GM18526 (cell line): ENCODE results near the gene POLR2I.

Experiments
- POLR2A ChIP-seq: IDR thresholded peaks from 3 replicates; pipeline ENCODE4 v1.6.1; 2011; ENCODE audit not compliant: insufficient read length; ENCODE audit errors: extremely low read depth

Gene POLR2I

DNA sequence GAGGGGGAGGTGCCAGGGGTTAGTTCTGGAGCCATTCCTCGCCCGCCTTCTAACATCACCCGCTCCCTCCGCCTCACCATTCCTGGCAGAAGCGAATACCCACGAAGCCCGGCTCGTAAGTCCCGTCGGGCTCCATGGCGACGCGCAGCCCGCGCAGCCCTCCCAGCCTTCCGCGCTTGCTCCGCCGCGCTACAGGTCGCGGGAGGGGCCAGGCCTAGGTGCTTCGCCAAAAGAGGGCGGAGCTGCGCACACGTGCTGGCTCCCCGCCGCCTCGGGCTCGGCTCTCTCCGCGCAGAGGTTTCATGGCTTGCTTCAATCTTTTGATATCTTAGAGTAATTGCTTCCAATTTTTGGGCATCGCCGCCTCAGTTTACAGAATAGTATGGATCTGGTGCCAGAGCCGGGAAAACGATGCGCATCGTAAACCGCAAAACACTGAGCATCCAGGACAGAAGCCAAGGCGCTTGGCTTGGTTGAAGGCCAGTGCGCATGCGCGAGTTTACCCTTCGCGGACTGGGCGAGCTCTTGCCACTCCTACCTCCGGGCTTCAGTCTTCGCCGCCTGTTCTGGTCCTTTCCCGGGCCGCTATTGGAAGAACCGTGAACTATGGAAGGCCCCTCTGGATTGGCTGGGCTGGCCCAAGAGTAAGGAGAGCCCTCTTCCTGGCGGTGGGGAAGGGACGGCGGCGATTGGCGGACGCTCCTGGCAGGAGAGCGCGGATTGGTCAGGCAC is at the start of gene POLR2I:
Gene POLR2I, minus strand, starts transcription at position 155 of the 732 bp plus-strand sequence. Its CDS starts 19 bp downstream, at position 136.
- peak; percentile 76 for TF ChIP-seq POLR2A

DNA sequence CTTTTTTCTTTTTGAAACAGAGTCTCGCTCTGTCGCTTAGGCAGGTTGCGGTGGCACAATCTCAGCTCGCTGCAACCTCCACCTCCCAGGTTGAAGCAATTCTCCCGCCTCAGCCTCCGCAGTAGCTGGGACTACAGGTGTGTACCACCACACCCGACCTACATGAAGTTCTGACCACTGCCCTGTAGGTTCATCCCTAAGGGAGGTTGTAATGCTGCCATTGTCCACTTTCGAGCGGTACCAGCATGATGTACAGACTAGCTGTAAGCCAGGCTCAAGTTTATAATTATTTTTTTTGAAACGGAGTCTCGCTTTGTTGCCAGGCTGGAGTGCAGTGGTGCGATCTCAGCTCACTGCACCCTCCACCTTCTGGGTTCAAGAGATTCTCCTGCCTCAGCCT is 49.1 kb upstream of the POLR2I start:
- no peak for TF ChIP-seq POLR2A

DNA sequence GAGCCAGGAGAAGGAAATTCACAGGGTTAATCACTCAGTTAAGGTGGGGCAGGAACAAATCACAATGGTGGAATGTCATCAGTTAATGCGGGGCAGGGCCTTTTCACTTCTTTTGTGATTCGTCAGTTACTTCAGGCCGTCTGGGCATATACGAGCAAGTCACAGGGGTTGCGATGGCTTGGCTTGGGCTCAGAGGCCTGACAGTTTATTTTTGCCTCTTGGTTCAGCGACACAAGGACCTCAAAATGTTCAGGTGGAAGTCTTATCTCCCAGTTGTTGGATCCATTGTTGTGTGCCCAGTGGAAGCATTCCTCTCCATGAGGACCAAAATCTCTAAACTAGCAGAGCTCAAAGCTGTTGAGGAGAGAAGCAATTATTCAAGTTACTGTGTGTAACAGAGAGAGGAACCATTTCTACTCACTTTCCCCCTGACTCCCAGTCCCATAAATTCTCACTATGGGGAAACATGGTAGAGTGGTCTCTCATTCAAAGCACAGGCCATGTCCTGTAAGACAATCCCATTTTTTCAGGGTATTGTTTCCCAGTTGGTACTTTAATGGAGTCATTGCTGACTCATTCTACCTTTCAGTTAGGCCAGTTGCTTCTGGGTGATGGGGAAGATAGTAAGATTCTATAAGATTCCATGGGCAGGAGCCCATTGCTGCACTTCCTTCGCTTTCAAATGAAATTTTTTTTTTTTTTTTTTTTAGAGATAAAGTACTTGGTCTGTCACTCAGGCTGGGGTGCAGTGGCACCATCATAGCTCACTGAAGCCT is 46.3 kb upstream of the POLR2I start:
- no peak for TF ChIP-seq POLR2A

DNA sequence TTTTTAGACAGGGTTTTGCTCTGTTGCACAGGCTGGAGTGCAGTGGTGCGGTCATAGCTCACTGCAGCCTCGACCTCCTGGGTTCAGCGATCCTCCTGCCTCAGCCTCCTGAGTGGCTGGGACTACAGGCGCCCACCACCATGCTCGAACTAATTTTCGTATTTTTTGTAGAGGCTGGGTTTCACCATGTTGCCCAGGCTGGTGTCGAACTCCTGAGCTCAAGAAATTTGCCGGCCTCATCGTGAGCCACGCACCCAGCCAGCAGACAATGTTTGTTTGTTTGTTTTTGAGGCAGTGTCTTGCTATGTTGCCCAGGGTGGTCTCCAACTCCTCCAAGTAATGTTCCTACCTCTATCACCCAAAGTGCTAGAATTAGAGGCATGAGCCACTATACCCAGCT is 38.5 kb upstream of the POLR2I start:
- no peak for TF ChIP-seq POLR2A

DNA sequence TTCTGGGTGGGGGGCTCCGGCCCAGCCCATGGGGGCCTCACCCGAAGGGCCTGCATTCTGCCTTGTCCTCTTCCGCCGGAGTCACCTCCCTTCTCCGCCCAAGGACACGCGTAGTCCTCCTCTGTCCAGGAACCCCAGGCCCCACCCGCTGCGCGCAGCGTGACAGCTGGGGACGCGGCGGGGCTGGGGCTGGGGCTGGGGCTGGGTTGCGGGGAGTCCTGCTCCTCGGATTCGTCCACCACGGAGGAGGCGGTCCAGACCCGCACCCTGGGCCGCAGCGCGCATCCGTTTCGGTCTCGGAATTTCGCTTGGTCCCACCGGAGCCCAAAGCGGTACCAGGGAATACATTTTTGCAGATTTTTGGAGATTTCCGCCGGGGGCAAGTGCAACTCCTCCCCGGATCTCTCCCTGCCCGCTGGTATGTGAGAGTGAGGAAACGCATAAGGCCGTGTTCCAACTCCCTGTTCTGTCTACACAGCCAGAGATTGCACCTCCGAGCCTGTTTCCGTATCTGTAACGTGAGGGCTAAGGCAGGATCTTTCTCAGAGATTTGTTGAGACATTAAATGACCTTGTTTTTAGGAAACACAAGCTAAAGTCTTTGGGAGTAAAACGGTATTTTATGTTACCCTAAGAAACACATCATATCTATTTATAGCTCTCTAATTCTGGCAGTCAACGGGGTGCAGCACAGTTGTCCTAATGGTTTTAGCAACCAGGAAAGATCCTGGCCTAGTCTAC is 37.8 kb upstream of the POLR2I start, which contains the start of gene COX7A1:
Gene COX7A1, minus strand, starts transcription at position 96 of the 740 bp plus-strand sequence. Its CDS starts 40 bp downstream, at position 56.
- TF ChIP-seq POLR2A = no peak

DNA sequence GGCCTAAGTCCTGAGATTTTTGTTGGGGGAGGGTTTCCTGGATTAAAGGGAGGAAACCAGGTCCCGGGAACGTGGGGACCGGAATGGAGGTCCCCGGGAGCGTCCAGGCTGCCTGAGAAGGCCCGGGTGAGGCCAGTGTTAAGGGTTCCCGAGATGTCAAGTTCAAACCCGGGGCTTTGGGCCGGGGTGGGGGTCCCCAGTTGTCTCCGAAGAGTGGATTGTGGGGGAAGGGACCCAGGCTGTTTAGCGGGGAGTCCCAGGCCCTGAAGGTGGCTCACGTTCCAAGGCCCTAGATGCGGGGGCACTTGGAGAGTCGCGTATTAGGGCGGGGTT is 37.3 kb upstream of the POLR2I start:
- no peak for TF ChIP-seq POLR2A

DNA sequence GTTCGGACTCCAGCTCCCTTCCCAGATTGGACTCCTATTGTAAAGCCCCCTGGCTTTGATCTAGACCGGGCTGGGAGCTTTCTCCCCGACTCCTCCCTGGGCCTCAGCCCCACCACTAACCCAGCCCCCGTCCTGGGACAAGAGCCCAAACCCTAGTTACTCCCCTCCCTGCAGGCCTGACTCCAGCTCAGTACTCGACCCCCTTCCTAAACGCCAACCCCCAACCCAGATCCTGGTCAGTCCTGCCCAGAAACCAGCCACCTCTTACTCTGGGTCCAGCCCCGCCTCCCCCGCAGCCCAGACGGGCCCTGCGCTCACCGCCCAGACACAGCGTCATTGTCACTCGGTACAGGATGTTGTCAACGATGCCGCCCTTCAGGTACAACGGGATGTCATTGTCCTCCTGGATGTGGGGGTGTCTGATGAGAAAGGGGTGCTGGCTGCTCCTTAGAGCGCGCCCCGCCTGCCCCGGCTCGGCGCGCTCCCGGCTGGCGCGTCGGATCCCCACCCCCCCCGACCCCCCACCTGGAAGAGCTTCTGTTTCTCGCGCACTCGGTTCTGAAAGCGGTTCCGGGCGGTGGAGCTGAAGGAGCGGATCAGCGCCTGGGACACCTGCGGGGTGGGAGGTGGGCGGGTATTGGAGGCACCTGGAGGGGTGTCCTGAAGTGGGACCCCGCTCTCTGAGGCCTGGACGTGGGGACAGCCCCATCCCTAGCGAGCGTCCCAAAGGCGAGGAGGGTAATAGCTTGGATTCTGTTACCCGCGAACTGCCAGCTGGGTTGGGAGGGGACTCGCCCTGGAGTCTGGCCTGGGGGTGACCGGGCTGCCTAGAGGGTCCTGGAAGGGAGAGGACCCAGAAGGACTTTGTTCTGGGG is 36.7 kb upstream of the POLR2I start:
- TF ChIP-seq POLR2A = no peak

DNA sequence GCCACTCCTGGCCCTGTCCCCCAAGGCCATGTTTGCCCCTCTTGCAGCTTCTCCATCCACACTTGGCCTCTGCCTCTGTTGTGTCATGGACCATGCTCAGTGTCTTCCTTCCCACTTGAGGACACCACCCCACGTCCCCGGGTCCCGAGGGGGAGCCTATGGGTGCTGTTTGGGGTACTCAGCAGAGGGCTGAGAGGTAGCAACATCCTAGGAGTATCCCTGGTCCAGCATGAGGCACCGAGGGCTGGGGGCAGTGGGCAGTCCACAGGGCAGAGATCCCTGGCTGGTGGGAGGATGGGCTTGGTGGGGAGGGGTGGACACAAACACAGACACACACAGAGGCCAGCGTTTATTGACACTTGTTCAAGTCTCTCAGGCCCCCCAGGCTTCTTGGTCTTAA is 35.9 kb upstream of the POLR2I start:
- no peak for TF ChIP-seq POLR2A

DNA sequence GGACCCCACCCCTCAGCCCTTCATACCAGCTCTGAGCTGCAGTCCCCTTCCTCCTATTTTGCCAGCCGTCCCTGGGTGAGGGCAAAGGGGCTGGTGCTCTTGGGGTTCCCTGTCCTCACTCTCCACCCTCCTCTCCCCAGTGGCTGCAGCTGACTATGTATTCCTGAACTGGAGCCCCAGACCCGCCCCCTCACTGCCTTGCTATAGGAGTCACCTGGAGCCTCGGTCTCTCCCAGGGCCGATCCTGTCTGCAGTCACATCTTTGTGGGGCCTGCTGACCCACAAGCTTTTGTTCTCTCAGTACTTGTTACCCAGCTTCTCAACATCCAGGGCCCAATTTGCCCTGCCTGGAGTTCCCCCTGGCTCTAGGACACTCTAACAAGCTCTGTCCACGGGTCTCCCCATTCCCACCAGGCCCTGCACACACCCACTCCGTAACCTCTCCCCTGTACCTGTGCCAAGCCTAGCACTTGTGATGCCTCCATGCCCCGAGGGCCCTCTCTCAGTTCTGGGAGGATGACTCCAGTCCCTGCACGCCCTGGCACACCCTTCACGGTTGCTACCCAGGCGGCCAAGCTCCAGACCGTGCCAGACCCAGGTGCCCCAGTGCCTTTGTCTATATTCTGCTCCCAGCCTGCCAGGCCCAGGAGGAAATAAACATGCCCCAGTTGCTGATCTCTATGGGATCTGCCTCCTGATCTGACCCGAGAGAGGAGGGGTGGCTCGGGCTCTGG is 35.2 kb upstream of the POLR2I start:
- TF ChIP-seq POLR2A = no peak

DNA sequence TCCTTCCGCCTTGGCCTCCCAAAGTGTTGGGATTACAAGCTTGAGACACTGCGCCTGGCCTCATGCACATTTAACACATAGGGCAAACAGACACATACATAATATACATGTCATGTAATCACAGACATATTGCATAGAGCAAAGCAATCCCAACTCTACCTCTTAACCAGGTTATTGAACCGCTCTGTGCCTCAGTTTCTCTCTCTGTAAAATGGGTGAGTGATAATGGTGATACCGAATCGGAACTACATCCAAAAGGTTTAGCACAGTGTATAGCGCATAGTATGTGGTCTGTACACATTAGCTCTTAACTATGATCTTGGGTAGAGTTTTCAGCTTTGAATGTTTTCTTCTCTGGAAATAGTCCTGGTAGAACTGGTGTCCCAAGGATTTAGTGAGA is 29.9 kb upstream of the POLR2I start:
- TF ChIP-seq POLR2A = no peak

DNA sequence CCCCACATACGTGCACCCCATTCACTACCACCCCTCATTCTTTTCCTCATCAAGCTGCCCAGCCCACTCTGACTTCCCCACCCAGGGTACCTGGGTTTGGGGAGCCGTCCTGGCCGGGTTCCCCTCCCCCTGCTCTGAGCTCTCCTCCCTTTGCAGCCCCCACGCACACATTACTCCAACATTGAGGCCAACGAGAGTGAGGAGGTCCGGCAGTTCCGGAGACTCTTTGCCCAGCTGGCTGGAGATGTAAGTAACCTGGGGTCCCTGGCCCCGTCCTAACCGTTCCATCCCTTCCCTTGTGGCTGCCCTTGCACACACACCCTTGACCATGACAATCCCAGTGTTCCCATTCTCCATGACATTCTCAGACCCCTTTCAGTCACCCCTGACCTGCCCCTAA is 27.8 kb upstream of the POLR2I start:
- TF ChIP-seq POLR2A = no peak

DNA sequence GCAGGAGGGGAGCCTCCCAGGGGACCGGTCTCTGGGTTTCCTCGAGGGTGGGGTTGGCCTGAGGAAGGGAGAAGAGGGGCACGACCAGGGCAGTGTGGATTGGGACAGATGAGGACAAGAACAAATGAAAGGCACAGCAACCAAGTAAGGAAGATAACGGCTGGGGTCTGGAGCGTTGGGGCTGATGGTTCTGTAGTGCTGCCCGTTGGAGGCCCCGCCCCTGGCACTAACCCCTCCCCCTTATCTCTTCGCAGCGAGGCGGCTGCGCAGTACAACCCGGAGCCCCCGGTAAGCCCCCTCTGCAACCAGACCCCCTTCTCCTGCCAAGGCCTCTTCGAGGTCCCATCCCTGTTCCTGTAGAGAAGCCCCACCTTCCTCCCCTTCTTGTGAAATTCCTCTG is 27.4 kb upstream of the POLR2I start:
- no peak for TF ChIP-seq POLR2A

DNA sequence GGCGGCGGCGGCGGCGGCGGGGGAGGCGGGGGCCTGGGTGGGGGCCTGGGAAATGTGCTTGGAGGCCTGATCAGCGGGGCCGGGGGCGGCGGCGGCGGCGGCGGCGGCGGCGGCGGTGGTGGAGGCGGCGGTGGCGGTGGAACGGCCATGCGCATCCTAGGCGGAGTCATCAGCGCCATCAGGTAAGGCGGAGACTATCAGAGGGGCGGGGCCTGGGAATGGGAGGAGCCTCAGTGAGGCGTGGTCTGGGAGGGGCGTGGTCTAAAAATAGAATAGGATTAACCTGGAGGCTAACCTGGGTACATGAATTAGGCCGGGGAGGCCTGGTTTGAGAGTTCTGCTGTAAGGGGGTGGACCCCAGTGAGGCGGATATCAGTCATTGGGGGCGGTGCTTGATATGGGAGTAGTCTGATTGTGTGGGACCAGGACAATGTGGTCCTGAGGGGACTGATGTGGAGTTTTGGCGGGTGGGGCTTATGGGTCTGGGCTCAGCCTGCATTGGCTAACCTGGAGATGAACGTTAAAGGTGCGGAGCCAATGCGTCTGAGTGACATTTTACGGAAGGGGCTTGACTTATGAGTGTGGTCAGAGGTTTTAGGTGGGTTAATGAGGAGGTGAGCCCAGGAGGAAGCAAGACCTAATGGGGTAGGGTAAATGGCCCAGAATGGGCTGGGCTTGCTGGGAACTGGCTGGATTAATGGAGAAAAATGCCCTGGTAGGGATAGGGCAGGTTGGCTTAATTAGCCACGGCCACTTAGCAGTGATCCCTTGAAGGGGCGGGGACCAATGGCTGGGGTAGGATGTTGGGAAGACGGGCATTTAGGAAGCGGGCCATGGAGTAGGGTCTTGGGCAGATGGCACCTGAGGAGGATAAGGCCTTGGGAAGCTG is 26.6 kb upstream of the POLR2I start:
- TF ChIP-seq POLR2A = peak; percentile 27
